ENCODE measurements around the gene MINDY3. TPM values are rescaled to one million over a fixed set of nuclear protein-coding genes. Genes with fewer than 3 reads are reported as not detected.

MINDY3 gene
- total RNA-seq, 1 experiment from 2014 or later = 14.9 TPM

GRCh38 chr10:15871823-15872222 lies 11.5 kb upstream of the MINDY3 start:
- Histone ChIP-seq H3K9me3 (ENCODE audit: control insufficient read depth, low read depth, low read length) (no peaks in the 10 kb centered on the region), H2BK120ac (ENCODE audit: low read depth, low read length, poor library complexity, severe bottlenecking) (no peak overlapping the region), H4K91ac (ENCODE audit: insufficient read length, low read depth, low read length) (no peak overlapping the region), H3K56ac (ENCODE audit: insufficient read length, low read depth, low read length) (no peak overlapping the region), H2BK5ac (ENCODE audit: insufficient read length, low read length) (no peak overlapping the region), H3K18ac (ENCODE audit: insufficient read length, low read depth, low read length) (no peak overlapping the region), H3K27me3 (ENCODE audit: insufficient read depth, low read length) (no peaks in the 10 kb centered on the region; the same call in 1 of the 2 replicates), H3K79me1 (ENCODE audit: insufficient read depth, low read depth, low read length, poor library complexity, severe bottlenecking) (no peaks in the 10 kb centered on the region), H3K27ac (ENCODE audit: insufficient read length, low read depth, low read length) (no peak overlapping the region), H3K4ac (ENCODE audit: low read depth, low read length) (no peak overlapping the region), H3K9ac (ENCODE audit: extremely low read depth, insufficient read length, low read length) (no peak overlapping the region), H3K23me2 (ENCODE audit: insufficient read length, low read depth, low read length, poor library complexity, severe bottlenecking) (no peaks in the 10 kb centered on the region), H4K5ac (ENCODE audit: insufficient read length, low read depth, low read length) (no peak overlapping the region), H2AK5ac (ENCODE audit: insufficient read length, low read length) (no peak overlapping the region), H2BK15ac (ENCODE audit: low read depth, low read length) (no peak overlapping the region), H3K23ac (ENCODE audit: insufficient read length, low read depth, low read length) (no peak overlapping the region), H3K14ac (ENCODE audit: insufficient read depth, low read length) (no peak overlapping the region), H3K4me2 (ENCODE audit: insufficient read depth, insufficient read length, low read length) (no peak overlapping the region), H4K20me1 (ENCODE audit: control insufficient read depth, insufficient read depth, insufficient read length) (no peaks in the 10 kb centered on the region), H3K4me1 (ENCODE audit: insufficient read depth, low read length) (no peaks in the 10 kb centered on the region), H2BK12ac (ENCODE audit: insufficient read length, low read depth, low read length) (no peak overlapping the region), H2AFZ (ENCODE audit: low read length) (no peak overlapping the region), H4K8ac (replicated peaks; ENCODE audit: insufficient read length, low read depth, low read length) (no peak overlapping the region), H3K79me2 (ENCODE audit: insufficient read depth, low read length) (no peaks in the 10 kb centered on the region), H2BK20ac (ENCODE audit: low read depth, low read length, poor library complexity, severe bottlenecking) (no peak overlapping the region), H3T11ph (ENCODE audit: low read length) (no peak overlapping the region)
- H3K36me3 Mint-ChIP-seq (ENCODE audit: insufficient read depth in 1 of 3, low read depth in 3 of 3) = peaks cover 0 to 2% (median 0%) of the 10 kb centered on the region in 3 experiments; a peak in 1 of 7 replicates
- H3K27ac Mint-ChIP-seq = no peak overlapping the region
- H3K9me3 Mint-ChIP-seq = peaks cover 4 to 9% of the 10 kb centered on the region in 2 experiments; a peak in 2 of 5 replicates
- no peak for TF ChIP-seq CTCF (conservative IDR thresholded peaks at IDR 0.05)
- no peaks in the 10 kb centered on the region for H3K4me1 Mint-ChIP-seq
- WGBS (ENCODE audit: extremely low coverage, insufficient read length, low lambda C conversion rate) = no CpG with 5 or more reads among the region's 1 CpG
- H3K4me3 Mint-ChIP-seq = no peak overlapping the region
- H3K27me3 Mint-ChIP-seq (ENCODE audit: low read depth) = peaks cover 90% of the 10 kb centered on the region
- no peak for DNase-seq
